Posterior vena cava (tissue), 2 donors: ENCODE results near the gene GANAB. TPM values are rescaled to one million over a fixed set of nuclear protein-coding genes. Genes with fewer than 3 reads are reported as not detected.
"Not testable (repeated sequence)": the region's sequence is repeated elsewhere in the genome, so short reads cannot be mapped to it uniquely, and the experiment has no call there.

Source experiments
- DNase-seq: peaks from one replicate; pipeline ENCODE4 v3.0.0-alpha.2; 2020; ENCODE audit warnings: low spot score
- intact Hi-C, 2 donors: fragments of 100-400 bp; cut with DNase I; formaldehyde crosslinking; loops; one replicate each; pipeline versions ENCODE4 v1.14.1 to v1.14.2; 2022 to 2023
- long read RNA-seq, 2 donors: library from polyadenylated mRNA; unstranded; transcript quantifications; one replicate each; pipeline ENCODE4 v2.0.0, GENCODE V29; 2020 to 2021
- total RNA-seq, 2 donors: library from RNA; stranded (reverse); fragmentation: NEBNext Ultra II Directional; extraction: Animal tissue kit (Norgen Biotek cat#: 25700); gene quantifications; one replicate each; pipeline ENCODE4 v1.2.1, GENCODE V29; 2021
- donor health status: DM: yes; HTN: yes; CAD: no.
- donor health status: DM: yes; HTN: yes; CAD: no.

GANAB gene
- total RNA-seq: 100 to 1,000 TPM; 206 to 240 TPM
- long read RNA-seq, donor 1, partial matches to known transcripts: 11 of 24 reads
- long read RNA-seq, donor 1, other reads (novel, unspliced or antisense): 12 of 24 reads
- long read RNA-seq, donor 2, partial matches to known transcripts: 1 of 7 reads
- long read RNA-seq, donor 2, other reads (novel, unspliced or antisense): 3 of 7 reads

DNA sequence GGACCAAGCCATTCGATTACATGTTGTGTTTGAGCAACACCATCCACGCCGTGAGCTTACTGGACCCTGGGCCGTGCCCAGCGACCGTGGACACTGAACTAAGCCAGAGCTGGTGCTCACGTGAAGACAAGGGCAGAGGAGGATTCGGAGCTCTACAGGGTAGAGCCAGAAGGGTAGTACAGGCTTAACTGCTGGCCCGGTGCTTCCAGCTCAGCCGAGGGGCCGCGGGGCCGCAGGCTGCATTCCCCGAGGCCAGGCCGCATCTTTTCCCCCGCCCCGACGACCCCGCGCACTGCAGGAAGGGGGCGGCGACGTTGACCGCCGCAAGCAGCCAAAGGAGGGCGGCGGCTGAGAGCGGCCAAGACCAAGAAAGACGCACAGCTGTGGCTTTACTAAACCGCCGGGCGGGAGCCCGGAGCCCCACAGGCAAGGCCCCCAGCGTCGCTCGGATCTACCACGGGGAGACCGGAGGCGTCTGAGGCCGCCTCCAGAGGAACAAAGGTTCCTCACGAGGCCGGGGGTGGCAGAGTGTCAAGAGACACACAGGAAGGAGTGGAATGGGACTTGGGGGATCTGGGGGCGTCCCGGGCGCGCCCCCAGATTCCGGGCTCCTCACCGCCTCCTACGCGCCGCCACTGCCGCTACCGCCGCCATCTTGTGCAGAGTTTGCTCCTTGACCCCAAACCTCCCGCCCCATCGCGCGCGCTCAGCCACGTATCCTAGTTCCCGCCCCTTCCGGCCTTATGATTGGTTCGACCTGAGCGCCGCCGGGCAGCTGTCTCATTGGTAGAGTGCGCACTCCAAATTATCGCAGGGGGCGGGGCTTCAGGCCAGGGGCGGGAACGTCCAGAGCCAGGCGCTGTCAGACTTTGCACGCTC lies at the start of gene GANAB:
Gene GANAB, minus strand, starts transcription at position 668 of the 879 bp plus-strand sequence. Its CDS starts 14 bp downstream, at position 654.
- peak; percentile 100 for DNase-seq
- intact Hi-C loops: no loop called here

GRCh38 chr11:62694455-62695167 lies 48.2 kb upstream of the GANAB start:
- peak; percentile 93 for DNase-seq
- intact Hi-C loops: loop anchor here (5.0 to 10.0 kb wide), 2 partner anchors 297 to 300 kb away; no protein-coding TSS in a partner anchor

DNA sequence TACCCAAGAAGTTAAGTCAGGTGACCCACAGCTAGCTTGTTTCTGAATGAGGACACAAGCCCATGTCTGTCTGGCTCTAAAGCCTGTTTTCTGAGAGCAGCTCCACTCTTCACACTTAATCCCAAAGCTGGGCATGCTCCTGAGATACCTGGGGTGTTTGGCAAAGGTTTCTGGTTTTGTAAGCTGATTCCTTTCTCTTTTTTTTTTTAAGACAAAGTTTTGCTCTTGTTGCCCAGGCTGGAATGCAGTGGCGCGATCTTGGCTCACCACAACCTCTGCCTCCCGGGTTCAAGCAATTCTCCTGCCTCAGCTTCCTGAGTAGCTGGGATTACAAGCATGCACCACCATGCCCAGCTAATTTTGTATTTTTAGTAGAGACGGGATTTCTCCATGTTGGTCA lies 47.2 kb upstream of the GANAB start:
- intact Hi-C loops: loop anchor here (5.0 to 10.0 kb wide), 2 partner anchors 296 to 299 kb away; no protein-coding TSS in a partner anchor

GRCh38 chr11:62689421-62690183 lies 43.2 kb upstream of the GANAB start, which contains the start of gene LRRN4CL:
LRRN4CL (minus strand) TSS chr11:62689530; CDS start chr11:62688508, 1,022 bp downstream.
- intact Hi-C loops: loop anchor here (5.0 to 10.0 kb wide), 2 partner anchors 292 to 295 kb away; no protein-coding TSS in a partner anchor

More for the DNA sequence above, 47.2 kb upstream of the GANAB start:
- DNase-seq: not testable (repeated sequence)

GRCh38 chr11:62688491-62688890 lies 42.1 kb upstream of the GANAB start:
- DNase-seq: no peak
- intact Hi-C loops: no loop called here

More at GRCh38 chr11:62689421-62690183, 43.2 kb upstream of the GANAB start, which contains the start of gene LRRN4CL:
- peak; percentile 90 for DNase-seq

- intact Hi-C loops: no loop called here
- DNase-seq: no peak
Measured at GRCh38 chr11:62687508-62688396, 41.3 kb upstream of the GANAB start.

DNA sequence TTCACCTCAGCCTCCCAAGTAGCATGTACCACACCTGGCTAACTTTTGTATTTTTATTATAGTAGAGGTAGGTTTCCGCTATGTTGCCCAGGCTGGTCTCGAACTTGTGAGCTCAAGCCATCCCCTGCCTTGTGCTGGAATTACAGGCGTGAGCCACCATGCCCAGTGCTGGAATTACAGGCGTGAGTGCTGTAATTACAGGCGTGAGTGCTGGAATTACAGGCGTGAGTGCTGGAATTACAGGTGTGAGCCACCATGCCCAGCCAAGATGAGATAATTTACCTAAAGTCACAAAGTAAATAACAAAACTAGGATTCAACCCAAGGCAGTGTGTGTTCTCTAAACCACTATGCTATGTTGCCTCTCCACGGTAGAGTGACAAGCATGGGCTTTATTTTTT lies 36.1 kb upstream of the GANAB start:
- intact Hi-C loops: no loop called here

GRCh38 chr11:62680825-62681240 lies 34.4 kb upstream of the GANAB start:
- DNase-seq: no peak
- intact Hi-C loops: no loop called here

More for the DNA sequence above, 36.1 kb upstream of the GANAB start:
- no peak for DNase-seq

DNA sequence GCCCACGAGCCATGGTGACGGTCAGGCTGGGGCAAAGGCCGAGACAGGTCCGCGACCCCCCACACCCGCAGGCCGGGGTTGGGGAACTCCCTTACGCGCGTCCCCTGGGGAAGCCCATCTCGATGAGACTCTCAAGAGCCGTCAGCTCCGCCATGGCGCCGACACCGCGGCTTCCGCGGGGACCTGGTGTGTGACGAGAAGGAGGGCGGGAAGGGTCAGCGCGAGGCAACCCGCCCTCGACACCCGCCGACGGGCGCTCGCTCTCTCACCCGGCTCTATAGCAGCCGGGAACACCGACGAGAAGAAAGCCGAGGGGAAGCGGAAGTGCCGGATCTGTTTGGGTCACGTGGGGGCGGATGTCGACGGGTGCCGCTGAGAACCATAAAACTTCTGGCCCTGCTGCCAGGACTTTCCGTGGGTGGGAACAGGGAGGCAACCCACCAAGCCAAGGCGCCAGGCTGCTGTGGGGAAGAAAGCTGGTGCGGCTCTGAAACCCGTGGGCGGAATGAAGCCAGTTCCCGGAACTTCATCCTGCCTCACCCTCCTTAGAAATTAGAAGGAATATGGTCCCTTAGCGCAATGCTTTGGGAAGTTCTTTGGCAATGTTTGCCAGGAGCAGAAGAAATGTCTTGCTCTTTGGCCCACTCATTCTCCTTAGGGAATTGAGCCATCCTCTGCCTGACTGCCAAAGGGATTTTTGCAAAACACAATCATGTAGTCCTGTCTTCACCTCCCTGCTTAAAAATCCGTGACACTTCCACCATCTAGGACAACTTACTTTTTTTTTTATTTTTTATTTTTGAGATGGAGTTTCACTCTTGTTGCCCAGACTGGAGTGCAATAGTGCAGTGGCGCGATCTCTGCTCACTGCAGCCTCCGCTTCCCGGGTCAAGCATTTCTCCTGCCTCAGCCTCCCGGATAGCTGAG lies 32.6 kb upstream of the GANAB start, which contains the start of gene UBXN1:
Gene UBXN1, minus strand, starts transcription at position 304 of the 927 bp plus-strand sequence. Its CDS starts 150 bp downstream, at position 154.
- peak; percentile 98 for DNase-seq
- intact Hi-C loops: no loop called here

DNA sequence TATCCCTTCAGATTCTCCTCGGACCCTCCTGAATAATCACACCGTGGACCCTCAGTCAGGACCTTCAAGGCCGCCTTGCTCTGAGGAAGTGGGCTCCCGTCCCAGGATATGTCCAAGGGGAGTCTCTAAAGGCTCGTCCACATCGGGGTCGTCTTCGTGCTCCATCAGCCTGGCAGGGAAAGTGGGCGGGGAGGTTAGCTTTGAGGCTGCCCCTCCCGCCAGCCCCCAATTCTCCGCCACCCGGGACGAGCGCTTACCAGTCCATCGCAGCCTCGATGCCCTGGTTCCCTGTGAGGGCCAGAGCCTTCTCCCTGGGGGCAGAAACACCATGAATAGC lies 32.0 kb upstream of the GANAB start:
- DNase-seq: no peak
- intact Hi-C loops: no loop called here

DNA sequence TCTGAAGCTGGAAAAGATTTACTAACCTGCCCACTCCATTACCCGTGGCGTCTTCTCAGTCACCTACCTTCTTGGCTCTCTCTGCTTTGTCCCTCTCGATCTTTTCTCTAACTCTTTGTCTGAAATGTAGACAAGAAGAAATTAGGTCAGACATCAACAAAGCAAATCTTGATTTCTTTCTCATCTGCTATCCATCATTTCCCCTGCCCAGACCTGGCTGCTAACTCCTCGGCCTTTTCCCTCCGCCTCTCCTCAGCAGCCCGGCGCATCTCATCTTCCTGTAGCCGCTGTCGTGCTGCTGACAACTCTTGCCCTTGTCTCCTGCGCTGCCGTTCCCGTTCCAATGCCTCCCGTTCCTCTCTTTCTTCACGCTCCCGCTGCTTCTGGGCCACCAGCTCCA lies 31.3 kb upstream of the GANAB start:
- intact Hi-C loops: no loop called here
- no peak for DNase-seq

DNA sequence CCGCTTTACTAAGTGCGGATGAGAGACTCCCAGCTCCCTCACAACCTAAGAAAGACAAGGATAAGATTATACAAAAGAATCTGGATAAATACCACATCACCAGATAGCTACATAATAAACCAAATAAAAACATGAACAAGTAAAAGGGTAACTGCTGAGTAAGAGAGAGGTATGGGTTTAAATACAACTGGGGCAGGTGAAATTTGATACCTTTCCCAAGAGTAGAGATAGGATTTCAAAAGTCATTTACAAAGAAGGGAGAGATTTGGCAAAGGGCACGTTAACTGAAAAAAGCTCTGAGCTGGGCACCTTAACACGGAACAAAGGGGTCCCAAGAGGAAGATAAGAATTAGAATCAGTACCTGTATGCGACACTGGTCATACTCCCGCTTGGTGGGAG lies 30.7 kb upstream of the GANAB start:
- no peak for DNase-seq
- intact Hi-C loops: no loop called here

DNA sequence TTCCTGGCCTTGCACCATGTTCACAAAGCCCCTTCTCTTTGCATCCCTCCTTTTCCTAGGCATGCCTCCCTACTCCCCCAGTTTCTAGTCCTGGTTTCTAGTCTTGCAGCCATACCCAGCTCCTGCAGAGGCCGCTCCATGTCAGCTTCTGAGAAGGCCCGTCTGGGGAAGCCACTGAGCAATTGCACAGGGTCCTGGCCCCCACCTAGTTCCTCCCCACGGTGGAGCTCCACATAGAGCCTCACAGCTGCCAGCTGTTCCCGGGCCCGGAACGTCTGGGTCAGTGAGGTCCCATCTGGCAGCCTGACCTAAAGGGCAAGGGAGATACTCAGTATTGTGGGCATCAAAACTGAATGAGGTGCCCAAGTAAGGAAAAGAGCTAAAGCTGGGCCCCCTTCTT lies 30.3 kb upstream of the GANAB start:
- intact Hi-C loops: no loop called here
- DNase-seq: no peak

DNA sequence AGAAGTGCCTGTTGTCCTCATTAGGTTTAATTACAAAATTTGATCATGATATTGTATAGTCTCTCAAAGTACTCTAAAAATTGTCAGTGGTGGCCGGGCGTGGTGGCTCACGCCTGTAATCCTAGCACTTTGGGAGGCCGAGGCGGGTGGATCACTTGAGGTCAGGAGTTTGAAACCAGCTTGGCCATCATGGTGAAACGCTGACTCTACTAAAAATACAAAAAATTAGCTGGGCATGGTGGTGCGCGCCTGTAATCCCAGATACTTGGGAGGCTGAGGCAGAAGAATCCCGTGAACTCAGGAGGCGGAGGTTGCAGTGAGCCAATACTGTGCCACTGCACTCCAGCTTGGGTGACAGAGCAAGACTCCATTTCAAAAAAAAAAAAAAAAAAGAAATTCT lies 29.0 kb upstream of the GANAB start:
- DNase-seq, intact Hi-C loops: not testable (repeated sequence)

DNA sequence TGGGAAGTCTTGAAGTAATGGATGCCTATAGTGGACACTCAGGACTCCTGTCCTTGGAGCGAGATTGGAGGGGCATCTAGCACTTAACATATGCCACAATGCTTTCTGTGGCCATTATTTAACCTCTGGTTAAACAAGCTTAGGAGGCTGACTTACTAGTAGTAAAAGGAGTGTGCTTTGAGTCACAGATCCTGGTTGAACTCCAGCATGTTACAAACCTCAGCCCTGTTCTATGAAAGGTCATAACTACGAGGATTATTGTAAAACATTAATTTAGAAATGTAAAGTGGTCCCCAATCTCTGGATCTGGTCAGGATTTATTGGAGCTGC lies 26.7 kb upstream of the GANAB start:
- intact Hi-C loops: no loop called here
- DNase-seq: no peak

DNA sequence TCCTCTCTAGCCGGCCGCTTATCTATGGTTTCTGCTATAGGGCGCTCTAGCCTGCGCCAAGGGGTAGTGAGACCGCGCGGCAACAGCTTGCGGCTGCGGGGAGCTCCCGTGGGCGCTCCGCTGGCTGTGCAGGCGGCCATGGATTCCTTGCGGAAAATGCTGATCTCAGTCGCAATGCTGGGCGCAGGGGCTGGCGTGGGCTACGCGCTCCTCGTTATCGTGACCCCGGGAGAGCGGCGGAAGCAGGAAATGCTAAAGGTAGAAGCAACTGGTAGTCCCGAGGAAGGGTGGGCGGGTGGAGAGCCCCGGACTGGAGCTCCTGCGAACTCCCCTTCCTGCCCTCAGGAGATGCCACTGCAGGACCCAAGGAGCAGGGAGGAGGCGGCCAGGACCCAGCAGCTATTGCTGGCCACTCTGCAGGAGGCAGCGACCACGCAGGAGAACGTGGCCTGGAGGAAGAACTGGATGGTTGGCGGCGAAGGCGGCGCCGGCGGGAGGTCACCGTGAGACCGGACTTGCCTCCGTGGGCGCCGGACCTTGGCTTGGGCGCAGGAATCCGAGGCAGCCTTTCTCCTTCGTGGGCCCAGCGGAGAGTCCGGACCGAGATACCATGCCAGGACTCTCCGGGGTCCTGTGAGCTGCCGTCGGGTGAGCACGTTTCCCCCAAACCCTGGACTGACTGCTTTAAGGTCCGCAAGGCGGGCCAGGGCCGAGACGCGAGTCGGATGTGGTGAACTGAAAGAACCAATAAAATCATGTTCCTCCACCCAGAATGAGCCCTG lies 25.4 kb upstream of the GANAB start, which contains the start of the genes LBHD1 and UQCC3:
Gene LBHD1, minus strand, starts transcription at position 660 of the 782 bp plus-strand sequence. CDS start 2,236 bp downstream, outside the sequence.
Gene UQCC3, plus strand, starts transcription at position 66 of the 782 bp plus-strand sequence. Its CDS starts 73 bp downstream, at position 139.
- intact Hi-C loops: no loop called here
- DNase-seq: peak; percentile 90
